GM21786 (cell line): ENCODE data around the gene REXO1.

ENCODE experiments used
- ATAC-seq: cut with Tn5 transposase; IDR thresholded peaks from one replicate; pipeline ENCODE4 v1.9.1; 2021; ENCODE audit not compliant: unreplicated experiment

REXO1 gene

DNA sequence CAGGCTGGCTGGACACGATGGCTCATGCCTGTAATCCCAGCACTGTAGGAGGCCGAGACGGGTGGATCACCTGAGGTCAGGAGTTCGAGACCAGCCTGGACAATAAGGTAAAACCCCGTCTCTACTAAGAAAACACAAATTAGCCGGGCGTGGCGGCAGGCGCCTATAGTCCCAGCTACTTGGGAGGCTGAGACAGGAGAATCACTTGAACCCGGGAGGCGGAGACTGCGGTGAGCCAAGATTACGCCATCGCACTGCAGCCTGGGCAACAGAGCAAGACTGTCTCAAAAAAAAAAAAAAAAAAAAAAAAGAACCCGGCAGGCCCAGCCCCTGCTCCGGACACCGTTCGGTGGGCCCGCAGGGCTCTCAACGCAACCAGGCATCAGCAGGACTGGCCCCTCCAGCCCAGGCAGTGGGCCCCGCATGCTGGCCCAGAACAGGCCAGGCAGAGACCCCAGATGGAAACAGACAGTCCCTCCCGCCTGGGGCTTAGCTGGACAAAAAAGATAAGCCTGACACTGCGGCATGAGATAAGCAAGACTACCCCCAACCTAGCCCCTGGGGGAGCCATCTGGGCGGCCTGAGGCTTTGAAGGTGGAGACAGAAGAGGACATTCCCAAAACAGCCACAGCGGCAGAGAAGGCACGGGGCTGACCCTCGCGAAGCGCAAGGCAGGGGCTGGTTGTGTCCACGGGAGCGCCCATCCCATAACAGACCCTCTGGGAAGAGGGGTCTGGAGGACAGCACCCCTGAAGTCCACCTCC is 11.6 kb downstream of the REXO1 start:
- no peak for ATAC-seq

GRCh38 chr19:1833540-1833939 is 14.7 kb downstream of the REXO1 start:
- ATAC-seq, result no peak

- ATAC-seq, result no peak
Observed at GRCh38 chr19:1832046-1832663, 16.1 kb downstream of the REXO1 start.

DNA sequence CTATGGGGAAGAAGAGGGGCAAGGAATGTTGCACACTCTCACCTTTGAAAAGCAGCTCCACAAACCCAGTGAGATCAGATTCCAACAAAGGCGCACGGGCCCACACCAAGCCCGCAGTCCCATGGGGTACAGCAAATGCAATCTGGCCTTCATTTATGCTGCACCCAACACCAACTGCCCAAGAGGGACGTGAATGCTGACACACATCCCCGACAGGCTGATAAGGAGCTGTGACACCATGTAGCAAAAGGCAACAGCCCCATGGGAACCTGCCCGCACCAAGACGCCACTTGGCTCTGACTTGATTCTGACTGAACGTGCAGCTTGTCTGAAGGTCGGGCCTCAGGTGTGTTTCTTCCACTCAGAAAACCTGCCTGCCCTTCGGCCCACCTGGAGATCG is 17.3 kb downstream of the REXO1 start:
- no peak for ATAC-seq

DNA sequence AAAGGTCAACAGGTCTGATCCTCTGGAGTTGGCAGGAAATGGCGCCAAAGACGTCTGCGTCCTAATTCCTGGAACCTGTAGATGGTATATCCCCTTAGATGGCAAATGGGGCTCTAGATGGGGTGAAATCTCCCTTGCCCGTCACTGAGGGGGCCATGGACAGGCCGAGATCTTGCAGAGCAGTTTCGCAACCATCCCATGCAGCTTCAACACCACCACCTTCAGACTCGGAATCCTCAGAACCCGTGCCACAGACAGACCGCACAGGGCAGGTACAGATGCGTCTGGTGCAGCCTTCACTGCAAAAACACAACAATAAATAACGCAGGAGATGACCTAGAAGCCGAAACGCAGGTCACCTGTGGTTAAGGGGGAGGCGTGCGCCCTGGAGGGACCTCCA is 17.7 kb downstream of the REXO1 start:
- no peak for ATAC-seq

DNA sequence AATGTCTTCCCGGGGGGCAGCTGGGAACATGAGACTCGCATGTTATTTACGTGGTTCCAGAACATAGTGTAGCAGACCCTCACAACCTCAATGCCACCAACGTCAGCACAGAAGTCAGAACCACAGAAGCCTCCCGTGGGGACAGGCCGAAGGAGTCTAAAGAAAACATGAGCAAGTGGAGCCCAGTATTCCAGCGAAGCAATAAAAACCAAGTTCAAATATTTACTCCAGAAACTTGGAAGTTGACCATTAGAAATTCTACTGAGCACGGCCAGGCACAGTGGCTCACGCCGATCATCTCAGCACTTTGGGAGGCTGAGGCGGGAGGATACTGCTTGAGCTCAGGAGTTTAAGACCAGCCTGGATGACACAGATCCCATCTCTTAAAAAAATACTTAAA is 18.3 kb downstream of the REXO1 start:
- no peak for ATAC-seq

GRCh38 chr19:1828279-1829238 is 19.7 kb downstream of the REXO1 start:
- ATAC-seq, result no peak

GRCh38 chr19:1827566-1828278 is 20.6 kb downstream of the REXO1 start:
- ATAC-seq, result no peak

- ATAC-seq, result no peak
Observed at GRCh38 chr19:1826557-1827521, 21.4 kb downstream of the REXO1 start.

DNA sequence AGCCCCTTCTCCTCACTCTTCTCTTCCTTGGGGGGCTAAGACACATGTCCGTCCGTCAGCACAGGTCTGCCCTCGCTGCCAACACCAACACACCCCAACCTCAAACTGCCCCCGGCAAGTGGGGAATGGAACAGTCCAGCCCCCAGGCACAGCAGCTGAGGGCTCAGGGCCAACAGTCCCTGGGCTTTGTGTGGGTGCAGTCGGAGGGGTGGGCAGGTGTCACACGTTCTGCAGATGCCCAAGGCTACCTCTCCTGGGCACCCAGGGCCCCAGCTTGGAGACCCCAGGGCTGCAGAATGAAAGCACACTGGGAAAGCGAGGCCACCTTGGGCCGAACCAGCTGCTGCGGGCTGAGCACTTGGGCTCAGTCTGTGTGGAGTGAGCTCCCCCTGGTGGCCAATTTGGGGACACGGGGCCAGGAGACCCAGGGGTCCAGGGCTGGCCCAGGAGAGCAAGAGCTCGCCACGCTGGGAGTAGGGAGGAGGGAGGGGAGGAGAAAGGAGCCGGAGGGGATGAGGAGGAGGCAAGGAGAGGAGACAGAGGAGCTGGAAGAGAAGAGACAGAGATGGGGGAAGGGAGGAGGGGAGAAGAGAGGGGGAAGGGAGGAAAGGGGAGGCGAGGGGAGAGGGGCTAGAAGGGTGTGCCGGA is 22.2 kb downstream of the REXO1 start:
- no peak for ATAC-seq

GRCh38 chr19:1824252-1824622 is 24.0 kb downstream of the REXO1 start:
- ATAC-seq, result no peak

DNA sequence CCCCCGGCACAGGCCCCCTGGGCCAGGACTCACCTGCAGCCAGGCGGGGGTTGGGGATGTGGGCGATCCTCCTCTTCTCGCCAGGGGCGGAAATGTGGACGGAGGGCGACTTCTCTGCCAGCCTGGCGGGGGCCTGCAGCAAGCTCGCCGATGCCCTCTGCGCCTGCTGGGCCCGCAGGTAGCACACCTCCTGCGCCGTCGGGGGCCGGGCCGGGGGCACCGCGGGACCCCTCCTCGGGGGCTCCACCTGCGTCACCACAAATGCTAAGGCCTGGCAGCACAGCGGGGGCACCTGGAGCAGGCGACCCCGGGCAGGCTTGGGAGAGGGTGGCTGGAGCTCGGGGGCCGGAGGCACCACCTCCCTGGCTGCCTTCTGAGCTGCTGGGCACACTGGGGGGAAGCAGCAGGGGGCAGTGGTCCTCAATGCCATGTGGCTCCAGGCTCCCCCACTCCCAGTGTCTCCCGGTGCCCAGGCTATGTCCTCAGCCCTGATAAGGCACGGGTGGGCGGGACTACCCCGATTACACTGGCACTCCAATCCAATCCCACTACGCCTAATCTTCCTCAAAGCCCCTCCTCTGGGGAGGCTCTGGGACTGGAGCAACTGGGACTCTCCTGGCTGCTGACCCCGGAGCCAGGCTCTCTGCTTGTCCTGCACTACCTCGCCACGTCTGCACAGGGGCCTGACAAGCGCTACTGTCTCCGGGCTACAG is 24.6 kb downstream of the REXO1 start:
- no peak for ATAC-seq

DNA sequence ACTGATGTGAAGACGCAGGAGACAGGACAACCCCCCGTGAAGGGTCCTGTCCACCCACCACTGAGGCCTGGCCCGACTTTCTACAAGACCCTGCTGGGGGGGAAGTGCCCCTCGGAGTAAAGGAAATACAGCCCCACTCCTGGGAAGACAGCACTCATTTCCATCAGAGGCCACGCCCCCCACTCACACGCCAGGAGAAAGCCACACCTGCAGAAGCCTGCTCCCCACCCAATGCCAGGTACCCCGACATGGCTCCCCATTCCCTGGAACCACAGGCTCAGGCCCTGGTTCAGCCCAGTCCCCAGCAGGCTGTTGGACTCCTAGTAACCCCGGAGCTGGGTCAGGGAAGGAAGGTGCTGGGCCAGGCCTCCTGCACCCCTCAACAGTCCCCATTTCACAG is 25.3 kb downstream of the REXO1 start:
- ATAC-seq, result no peak

- no peak for ATAC-seq
Observed at GRCh38 chr19:1822210-1822609, 26.1 kb downstream of the REXO1 start.

GRCh38 chr19:1819341-1820255 is 28.7 kb downstream of the REXO1 start:
- ATAC-seq, result no peak

GRCh38 chr19:1818549-1819195 is 29.6 kb downstream of the REXO1 start:
- ATAC-seq, result no peak

- no peak for ATAC-seq
Observed at GRCh38 chr19:1817553-1818179, 30.6 kb downstream of the REXO1 start.
